Measurements from ENCODE around the gene MCF2L.

MCF2L gene

DNA sequence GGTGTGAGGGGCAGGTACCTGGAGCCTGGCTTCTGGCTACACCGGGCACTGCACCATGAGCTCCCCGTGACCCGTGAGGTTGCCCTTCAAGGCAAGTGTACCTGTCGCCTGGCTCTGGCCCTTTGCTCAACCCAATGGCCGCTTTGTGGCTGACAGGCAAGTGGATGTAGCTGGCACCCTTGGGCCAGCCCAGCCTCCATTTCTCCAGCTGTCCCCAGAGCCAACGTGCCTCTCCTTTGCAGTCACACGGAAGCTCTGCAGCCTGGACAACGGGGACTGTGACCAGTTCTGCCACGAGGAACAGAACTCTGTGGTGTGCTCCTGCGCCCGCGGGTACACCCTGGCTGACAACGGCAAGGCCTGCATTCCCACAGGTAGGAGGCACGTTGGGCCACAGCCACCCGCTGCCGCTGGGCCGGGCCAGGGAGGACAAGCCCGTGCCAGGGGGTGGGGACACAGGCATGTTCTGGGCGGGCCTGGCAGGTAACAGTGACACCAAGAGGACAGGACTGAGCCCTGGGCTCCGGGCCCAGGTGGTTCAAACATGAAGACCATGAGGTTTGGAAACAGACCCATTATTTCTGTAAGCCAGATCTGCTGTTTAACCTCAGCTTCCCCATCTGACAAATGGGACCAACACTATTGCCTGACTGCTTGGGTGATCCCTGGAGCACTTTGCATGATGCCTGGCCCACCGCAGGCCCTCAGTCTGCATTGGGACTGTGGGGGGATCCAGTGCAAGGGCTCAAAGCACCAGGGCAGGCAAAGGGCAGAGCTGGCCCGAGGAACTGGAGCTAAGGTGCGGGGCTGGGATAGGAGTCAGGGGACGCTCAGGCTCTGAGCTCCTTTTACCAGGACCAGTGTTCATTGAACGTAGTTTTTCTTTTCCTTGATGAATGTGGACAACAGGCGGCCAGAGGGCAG lies 171.9 kb downstream of the MCF2L start:
- DNase-seq (ENCODE audit: low read depth in 1 of 2, low spot score in 1 of 2): no peak

- no peak for DNase-seq (ENCODE audit: low read depth in 1 of 2, low spot score in 1 of 2)
These were observed 172.6 kb downstream of the MCF2L start for GRCh38 chr13:113141601-113141970.

DNA sequence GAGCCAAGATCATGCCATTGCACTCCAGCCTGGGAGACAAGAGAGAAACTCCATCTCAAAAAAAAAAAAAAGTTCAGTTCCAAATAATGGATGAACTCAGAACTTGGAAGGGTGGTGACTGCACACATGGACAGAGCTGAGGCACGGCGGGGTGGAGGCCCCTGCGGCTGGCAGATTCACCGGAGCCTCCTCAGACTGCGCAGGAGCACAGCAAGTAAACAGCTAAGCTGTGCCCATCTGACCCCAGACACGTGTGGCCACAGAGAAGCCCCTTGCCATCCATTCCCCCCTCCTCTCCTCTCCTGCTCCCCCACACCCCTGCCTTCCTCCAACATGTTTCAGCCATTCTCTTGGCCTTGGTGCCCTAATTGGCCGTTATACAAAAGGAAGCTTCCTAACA lies 173.9 kb downstream of the MCF2L start:
- no peak for DNase-seq (ENCODE audit: low read depth in 1 of 2, low spot score in 1 of 2)

- no peak for DNase-seq (ENCODE audit: low read depth in 1 of 2, low spot score in 1 of 2)
These were observed 174.6 kb downstream of the MCF2L start for GRCh38 chr13:113143466-113144254.

DNA sequence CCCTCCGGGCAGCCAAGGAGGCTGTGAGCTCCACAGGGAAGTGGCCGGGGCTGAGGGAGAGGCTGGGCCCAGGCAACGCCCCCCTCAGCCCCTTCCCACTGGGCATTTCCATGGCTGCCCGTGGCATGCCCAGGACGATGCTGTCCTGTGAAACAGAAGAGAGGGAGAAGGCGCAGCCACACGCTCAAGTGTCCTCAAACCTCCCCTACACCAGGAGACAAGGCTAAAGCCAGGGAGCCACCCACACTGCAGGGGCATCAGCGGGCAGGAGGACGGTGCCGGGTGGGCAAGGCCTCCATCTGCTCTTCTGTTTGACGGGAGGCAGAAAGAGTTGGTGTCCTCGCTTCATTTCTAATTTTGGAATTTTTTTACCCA lies 175.2 kb downstream of the MCF2L start:
- DNase-seq (ENCODE audit: low read depth in 1 of 2, low spot score in 1 of 2): no peak

DNA sequence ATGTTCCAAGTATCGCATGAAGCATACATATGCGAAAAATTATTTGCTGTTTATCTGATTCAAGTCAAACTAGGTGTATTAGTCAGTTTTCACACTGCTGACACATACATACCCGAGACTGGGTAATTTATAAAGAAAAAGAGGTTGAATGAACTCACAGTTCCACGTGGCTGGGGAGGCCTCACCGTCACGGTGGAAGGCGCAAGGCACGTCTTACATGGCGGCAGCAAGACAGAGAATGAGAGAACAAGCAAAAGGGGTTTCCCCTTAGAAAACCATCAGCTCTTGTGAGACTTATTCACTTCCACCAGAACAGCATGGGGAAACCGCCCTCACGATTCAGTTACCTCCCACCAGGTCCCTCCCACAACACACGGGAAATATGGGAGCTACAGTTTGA lies 176.5 kb downstream of the MCF2L start:
- no peak for DNase-seq (ENCODE audit: low read depth in 1 of 2, low spot score in 1 of 2)

GRCh38 chr13:113145911-113146598 lies 177.0 kb downstream of the MCF2L start:
- no peak for DNase-seq (ENCODE audit: low read depth in 1 of 2, low spot score in 1 of 2)

DNA sequence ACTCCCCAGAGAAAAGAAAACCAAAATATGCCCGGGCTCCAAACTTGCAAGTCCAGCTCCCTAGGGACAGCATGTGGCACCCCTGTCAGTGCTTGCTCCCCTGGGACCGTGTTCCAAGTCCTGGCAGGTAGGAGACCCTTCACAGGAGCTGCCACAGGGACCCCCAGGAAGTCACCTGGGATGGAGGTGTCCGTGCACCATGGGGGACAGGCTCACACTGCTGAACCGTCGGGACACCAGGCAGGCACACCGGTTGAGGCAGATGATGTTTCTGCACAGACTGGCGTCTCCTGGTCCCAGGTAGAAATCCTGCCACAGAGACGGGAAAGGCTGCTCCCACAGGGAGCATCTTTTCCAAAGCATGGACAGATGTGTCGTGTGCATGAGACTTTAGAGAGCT lies 177.7 kb downstream of the MCF2L start:
- DNase-seq (ENCODE audit: low read depth in 1 of 2, low spot score in 1 of 2): no peak

DNA sequence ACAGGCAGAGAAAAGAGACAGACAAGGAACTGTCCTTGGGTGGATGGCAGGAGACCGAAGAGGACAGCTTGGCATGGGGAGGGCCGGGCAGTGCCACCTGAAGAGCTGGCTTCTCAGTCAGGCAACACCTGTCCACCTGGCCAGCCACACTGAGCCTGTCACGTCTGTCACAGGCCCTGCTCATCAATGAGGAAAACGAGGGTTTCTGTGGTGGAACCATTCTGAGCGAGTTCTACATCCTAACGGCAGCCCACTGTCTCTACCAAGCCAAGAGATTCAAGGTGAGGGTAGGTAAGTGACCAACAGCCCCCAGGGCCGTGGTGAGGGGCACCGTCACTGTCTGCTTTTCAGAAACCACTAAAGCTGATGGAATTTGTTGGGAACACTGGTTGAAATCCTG lies 178.2 kb downstream of the MCF2L start:
- DNase-seq (ENCODE audit: low read depth in 1 of 2, low spot score in 1 of 2): no peak

GRCh38 chr13:113148407-113148806 lies 179.4 kb downstream of the MCF2L start:
- DNase-seq (ENCODE audit: low read depth in 1 of 2, low spot score in 1 of 2): no peak

GRCh38 chr13:113148940-113149503 lies 180.0 kb downstream of the MCF2L start:
- no peak for DNase-seq (ENCODE audit: low read depth in 1 of 2, low spot score in 1 of 2)
